Fibroblast of lung (primary cell): ENCODE results near the gene USF1.

Experiments
- CTCF ChIP-seq, 2 donors: IDR thresholded peaks in 1 of 2; conservative IDR thresholded peaks in 1 of 2; 1 replicate in 1 of 2; 2 replicates in 1 of 2; pipeline ENCODE4 v1.5.1; 2011 to 2012; ENCODE audit warnings: low read length in 2 of 2, control low read depth in 1 of 2, inconsistent platforms in 1 of 2, low read depth in 1 of 2, mild to moderate bottlenecking in 1 of 2
- EZH2 ChIP-seq: IDR thresholded peaks from 2 replicates; pipeline ENCODE4 v1.5.1; 2012; ENCODE audit warnings: low read length, control low read depth, mild to moderate bottlenecking; ENCODE audit errors: missing control alignments

- TF ChIP-seq CTCF (conservative IDR thresholded peaks at IDR 0.05 in 1 of 2, IDR thresholded peaks at IDR 0.05 in 1 of 2; ENCODE audit: low read depth in 1 of 2, low read length in 2 of 2) (no peak), EZH2 (no peak)
These were observed 42.9 kb upstream of the USF1 start for GRCh38 chr1:161088587-161089110.
